GM19240 (cell line): ENCODE results near the gene C6.
"Not testable (repeated sequence)": the region's sequence is repeated elsewhere in the genome, so short reads cannot be mapped to it uniquely, and the experiment has no call there.

ENCODE experiments used
- DNase-seq: peaks from one replicate; pipeline ENCODE4 v3.0.0; 2011; ENCODE audit warnings: low spot score; ENCODE audit not compliant: insufficient read length

The C6 gene

DNA sequence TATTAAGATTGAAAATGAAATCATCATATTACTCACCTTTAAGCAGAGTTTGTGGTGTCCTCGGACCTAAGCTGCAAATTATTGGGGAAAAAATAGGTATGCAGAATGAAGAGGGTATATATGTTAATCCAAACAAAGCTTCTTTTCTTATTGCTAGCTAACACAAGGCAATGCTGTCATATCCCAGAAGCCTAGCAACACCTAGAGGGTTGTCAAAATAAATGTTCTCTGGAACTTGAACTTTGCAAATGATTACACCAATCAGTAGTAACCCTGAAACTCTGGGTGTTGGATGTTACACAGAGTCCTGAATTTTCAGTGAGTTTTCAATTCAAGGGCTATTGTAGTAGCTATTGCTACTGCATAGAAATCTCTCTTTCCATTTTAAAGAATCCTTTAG lies at the start of gene C6:
Gene C6, minus strand, starts transcription at position 193 of the 400 bp plus-strand sequence. CDS start 10,302 bp downstream, outside the sequence.
- no peak for DNase-seq

DNA sequence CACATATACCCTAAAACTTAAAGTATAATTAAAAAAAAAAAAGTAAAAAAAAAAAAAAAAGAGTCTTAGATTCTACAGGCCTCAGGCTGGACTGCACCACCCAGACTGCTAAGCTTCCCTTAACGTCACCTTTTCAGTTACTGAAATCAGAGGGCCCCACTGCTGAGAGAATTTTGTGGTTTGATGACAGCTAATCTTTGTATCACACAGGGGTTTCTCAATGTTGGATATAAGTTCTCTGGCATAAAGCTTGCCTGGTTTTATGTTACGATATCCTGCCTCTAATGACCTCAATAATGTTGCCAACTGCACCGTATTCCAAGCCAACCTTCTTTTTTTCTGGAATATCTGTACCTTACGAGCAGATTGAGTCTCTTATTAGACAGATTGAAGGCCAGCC lies 43.1 kb upstream of the C6 start:
- DNase-seq, result no peak

- DNase-seq, result no peak
Observed at GRCh38 chr5:41253109-41253508, 39.8 kb upstream of the C6 start.

- DNase-seq, result no peak
Observed at GRCh38 chr5:41252036-41252435, 38.7 kb upstream of the C6 start.

GRCh38 chr5:41250351-41250987 lies 37.1 kb upstream of the C6 start:
- DNase-seq, result no peak

- no peak for DNase-seq
Observed at GRCh38 chr5:41247135-41247534, 33.8 kb upstream of the C6 start.

DNA sequence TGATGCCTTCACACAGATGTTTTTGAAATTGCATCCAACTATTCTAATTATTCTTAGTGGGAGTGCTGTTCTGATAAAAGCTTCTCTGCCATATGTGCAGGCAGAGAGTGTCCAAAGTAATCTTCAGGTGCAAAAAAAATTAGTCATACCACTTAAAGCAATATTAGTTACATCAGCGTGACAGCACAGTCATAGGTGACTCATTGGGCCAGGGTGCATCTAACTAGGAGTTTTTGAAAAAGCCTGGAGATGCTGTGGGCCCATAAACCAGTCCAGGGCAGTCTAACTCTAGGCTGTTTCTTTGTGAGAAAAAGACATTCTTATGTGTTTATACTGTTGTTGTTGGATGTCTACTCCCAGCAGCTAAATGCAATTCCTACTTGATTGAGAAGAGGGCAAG lies 33.0 kb upstream of the C6 start:
- no peak for DNase-seq

- no peak for DNase-seq
Observed at GRCh38 chr5:41243558-41243957, 30.2 kb upstream of the C6 start.

DNA sequence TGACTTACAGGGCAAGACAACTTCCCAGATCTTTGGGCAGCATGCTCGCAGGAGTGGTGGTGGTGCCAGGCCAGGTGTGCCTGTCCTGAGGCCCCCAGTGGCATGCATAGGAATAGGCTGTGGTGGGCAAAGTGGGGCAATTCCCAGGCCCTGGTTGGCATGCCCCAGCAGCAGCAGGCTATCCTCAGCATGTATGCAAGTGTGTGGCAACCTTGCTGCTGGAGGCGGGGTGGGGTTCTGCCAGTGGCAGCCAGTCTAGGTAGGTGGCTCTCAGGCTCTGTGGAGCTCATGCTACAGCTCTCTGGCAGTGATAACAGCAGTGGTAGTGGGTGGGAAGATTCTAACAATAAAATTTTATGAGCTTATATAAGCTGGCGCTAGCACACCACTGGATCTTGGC lies 27.7 kb upstream of the C6 start:
- DNase-seq, result no peak

GRCh38 chr5:41240390-41240789 lies 27.1 kb upstream of the C6 start:
- DNase-seq, result no peak

DNA sequence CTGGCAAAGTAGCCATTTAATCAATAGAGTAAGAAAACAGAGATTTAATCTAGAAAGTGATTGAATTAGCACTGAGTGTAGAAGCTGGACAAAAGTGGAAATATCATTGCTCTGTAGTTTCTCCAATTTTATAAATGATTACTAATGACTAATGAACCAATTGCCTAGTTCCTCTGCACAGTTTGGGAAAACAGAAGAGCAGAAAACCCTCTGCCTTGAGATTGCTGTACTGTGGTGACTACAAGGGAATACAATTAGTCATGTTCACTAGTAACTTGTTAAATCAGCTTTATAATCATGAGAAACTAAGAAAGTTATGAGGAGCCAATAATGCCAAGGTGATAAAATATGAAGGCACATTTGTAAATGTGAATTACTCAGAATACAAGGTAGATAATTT lies 21.1 kb upstream of the C6 start:
- no peak for DNase-seq

GRCh38 chr5:41232797-41233196 lies 19.5 kb upstream of the C6 start:
- no peak for DNase-seq

GRCh38 chr5:41230276-41230675 lies 16.9 kb upstream of the C6 start:
- not testable (repeated sequence) for DNase-seq

GRCh38 chr5:41223962-41224361 lies 10.6 kb upstream of the C6 start:
- no peak for DNase-seq

GRCh38 chr5:41219658-41220269 lies 6.4 kb upstream of the C6 start:
- no peak for DNase-seq

DNA sequence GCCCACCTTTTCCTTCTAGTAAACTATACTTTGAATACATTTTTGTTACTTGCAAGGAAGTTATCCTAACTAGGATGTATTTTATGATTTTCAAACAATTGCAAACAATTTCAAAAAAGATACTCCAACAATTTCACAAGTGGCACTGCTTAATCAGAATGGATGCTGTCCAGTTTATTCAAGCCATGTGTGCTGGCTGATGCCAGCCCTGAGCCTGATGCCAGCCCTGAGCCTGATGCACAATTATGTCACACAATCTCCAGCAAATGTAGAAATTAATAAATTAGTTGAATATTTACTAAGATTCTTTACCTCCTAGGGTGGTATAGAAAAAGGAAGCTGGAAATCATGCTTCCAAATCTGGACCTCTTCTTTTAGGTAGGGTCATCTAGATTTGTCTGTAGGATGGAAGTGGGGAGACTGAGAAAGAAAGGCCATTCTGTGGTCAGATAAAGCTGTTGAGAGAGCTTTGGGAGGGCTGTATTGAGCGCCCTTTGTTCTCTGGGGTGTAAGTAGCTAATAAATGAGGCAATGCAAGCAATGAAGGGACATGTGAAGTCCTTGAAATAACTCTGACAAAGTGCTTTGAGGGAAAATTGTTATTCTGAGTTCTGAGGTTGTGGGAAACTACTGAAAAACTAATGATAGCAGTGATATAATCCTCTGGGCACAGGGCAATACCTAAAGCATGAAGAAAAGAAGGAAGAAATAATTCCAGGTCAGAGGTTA lies 5.8 kb upstream of the C6 start:
- DNase-seq, result no peak

- DNase-seq, result no peak
Observed at GRCh38 chr5:41214182-41214581, 850 bp upstream of the C6 start.

GRCh38 chr5:41212935-41213334 lies 397 bp downstream of the C6 start:
- DNase-seq, result no peak

DNA sequence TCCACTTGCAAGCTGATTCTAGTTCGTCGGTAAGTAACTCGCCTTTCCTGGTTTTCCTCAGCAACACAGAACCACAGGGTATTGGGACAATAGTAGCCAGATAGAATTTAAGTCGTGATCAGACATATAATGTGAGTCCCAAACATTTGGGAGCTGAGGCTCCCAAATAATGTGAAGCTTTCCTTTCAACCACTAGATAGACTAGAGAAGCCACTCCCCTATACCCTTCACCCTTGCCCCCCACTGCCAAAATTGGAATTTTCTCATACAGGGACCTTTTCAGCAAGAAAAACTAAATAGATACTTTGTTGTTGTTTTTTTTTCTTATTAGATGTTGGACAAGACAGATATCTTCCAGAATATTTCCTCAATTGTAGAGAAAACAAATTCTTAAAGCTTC lies 1.9 kb downstream of the C6 start:
- DNase-seq, result no peak

GRCh38 chr5:41205475-41205874 lies 7.9 kb downstream of the C6 start:
- not testable (repeated sequence) for DNase-seq

- DNase-seq, result no peak
Observed at GRCh38 chr5:41203033-41203432, 10.3 kb downstream of the C6 start.

DNA sequence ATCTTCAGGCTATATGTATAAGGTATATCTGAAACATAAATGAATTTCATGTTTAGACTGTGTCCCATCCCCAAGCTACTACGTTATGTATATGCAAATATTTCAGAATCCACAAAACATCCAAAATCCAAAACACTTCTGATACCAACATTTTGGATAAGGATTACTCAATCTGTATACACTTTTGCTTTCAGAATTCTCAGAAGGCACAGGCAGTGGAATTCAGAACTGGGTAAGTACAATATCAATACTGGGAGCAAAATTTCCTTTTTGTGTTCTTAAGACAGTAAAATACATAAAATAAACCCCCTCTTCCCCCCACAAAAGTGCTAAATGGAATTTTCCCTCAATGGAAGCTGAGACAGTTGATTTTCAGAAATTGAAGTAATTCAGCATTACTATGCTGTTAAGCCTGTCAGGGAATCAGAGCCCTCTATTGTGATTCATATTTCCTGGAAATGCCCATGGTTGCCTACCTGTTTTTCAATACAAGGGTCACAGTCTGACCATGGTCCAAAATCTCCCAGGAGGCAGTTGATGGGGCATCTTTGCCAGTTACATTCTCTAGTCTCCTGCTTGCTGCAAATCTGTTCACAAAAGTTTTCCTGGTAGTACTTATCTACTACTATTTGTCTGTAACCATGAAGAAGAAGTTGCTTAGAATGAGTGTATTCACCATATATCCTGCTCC lies 12.1 kb downstream of the C6 start:
- DNase-seq, result no peak
